GM11168 (cell line): ENCODE results near the gene TEX30.
"Not testable (repeated sequence)": the region's sequence is repeated elsewhere in the genome, so short reads cannot be mapped to it uniquely, and the experiment has no call there.

Experiments
- in situ Hi-C: fragments of 300-500 bp; cut with MboI; formaldehyde crosslinking; loops from one replicate; pipeline ENCODE4 v1.12.0; 2022; ENCODE audit warnings: low sequenced_read_pairs; ENCODE audit not compliant: unreplicated experiment

Gene TEX30

DNA sequence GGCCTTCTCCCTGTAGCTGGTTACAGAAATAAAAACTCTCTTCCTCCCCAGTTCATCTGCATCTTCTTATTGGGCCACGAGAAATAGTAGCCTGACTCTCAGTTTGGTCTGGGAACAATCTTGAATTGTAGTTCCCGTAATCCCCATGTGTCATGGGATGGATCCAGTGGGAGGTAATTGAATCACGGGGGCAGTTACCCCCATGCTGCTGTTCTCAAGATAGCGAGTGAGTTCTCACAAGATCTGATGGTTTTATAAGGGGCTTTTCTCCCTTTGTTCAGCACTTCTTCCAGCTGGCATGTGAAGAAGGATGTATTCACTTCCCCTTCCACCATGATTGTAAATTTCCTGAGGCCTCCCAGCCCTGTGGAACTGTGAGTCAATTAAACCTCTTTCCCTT, 7.1 kb upstream of the TEX30 start:
- in situ Hi-C loops = not testable (repeated sequence)

DNA sequence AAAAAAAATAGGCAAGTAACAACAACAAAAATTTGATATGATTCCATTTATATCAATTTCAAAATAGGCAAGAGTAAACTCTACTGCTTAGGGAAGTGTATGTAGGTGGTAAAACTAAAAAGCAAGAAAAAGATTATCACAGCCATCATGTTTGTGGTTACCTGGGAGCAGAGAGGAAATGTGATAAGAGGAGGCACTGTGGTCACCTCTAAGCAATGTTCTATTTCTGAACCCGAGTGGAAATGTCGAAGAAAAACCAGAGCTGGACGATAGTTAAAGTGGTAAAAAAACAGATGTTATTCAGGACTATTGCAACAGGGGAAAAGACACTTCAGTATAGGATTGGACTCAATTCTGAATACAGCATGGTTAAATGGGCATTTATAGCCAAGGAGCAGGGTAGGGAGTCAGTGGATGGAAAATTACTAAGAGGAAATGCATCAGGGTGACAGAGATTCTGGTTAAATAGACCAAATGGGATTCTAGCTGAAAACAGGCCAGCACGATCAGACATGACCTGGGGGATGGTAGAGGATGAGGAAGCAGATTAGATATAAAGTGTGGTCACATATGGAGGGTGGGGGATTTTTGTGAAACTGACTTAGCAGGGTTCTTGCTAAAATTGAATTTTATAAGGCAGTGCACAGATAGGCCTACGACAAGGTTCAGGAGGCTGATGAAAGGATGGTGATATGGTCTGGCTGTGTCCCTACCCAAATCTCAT, 6.0 kb upstream of the TEX30 start:
- in situ Hi-C loops = no loop called here

GRCh38 chr13:102777736-102778135, 4.2 kb upstream of the TEX30 start:
- in situ Hi-C loops = no loop called here

- in situ Hi-C loops = no loop called here
Observed at GRCh38 chr13:102776271-102776670, 2.7 kb upstream of the TEX30 start.

GRCh38 chr13:102774591-102775520, 1.3 kb upstream of the TEX30 start:
- in situ Hi-C loops = no loop called here

DNA sequence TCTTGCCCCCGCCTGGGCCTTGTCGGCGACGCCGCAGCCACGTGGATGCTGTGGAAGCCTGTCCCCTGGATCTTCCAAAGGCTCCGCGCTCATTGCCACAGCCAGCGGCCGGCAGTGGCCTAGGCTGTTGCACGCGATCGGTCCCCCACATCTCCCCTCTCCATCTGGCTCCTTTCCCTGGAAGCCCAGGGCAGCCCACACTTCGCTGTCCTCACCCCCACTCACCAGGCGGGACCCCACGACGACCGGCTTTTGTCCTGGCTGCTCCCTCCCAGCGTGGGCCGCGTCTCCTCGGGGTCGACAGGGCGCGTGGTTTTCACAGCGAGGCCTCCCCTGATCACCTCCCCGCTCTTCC, 605 bp upstream of the TEX30 start:
- in situ Hi-C loops = no loop called here

- in situ Hi-C loops = no loop called here
Observed at GRCh38 chr13:102772042-102772425, 1.6 kb downstream of the TEX30 start.

- in situ Hi-C loops = no loop called here
Observed at GRCh38 chr13:102771298-102772041, 2.1 kb downstream of the TEX30 start.

- in situ Hi-C loops = no loop called here
Observed at GRCh38 chr13:102770435-102770834, 3.2 kb downstream of the TEX30 start.

DNA sequence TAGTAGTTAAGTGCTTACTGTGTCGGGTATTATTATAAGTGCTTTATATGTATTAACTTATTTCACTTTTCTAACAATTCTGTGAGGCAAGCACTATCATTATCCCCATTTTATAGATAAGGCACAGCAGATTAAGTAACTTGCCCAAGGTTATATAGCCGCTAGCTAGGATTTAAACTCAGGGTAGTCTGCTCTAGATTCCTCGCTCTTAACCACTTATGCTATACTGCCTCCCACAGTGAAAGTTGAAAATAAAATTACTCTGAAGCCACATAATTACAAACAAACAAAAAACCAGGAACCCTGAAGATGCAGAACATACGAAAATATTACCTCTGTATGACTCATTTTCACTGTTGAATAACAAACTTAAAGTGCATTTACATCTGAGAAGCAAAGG, 3.9 kb downstream of the TEX30 start:
- in situ Hi-C loops = no loop called here

GRCh38 chr13:102768909-102769308, 4.7 kb downstream of the TEX30 start:
- in situ Hi-C loops = no loop called here

GRCh38 chr13:102763741-102764140, 9.8 kb downstream of the TEX30 start:
- in situ Hi-C loops = no loop called here

- in situ Hi-C loops = no loop called here
Observed at GRCh38 chr13:102761071-102761470, 12.5 kb downstream of the TEX30 start.

DNA sequence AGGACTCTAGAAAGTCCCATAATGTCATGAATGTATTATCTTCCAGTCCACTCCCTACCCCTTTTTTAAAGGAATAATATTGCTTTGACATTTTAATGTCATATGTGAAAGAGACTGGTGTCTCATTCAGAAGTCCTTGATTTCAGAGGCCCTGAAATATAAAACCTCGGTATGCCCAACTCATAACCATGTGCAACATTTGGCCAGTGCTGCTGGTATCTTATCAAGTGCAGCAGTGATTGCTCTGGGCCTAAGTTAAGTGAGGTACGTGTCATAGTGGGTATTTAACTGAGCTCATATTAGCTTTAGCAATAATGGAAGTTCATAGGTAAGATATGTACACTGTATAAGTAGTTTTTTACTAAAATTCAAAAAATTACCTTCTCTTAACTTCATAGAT, 14.7 kb downstream of the TEX30 start:
- in situ Hi-C loops = no loop called here

DNA sequence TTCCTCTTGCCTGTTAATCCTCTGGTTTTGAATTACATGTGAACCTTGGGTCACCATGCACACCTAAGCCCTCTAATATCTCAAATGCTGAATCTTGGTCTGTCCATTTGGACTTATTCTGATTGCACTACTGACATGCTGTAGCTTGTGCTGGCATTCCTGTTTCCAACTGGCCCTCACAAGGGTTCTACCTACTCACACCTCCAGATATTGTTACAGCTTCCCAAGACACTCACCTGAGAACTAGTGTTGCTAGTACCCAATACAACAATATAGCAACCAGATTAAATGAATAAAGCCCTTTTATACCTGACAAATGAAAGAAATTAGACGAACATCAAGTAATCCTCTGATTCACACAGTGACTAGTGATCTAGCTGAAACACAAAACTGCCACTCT, 16.6 kb downstream of the TEX30 start:
- in situ Hi-C loops = no loop called here

- in situ Hi-C loops = no loop called here
Observed at GRCh38 chr13:102751886-102752285, 21.7 kb downstream of the TEX30 start.

DNA sequence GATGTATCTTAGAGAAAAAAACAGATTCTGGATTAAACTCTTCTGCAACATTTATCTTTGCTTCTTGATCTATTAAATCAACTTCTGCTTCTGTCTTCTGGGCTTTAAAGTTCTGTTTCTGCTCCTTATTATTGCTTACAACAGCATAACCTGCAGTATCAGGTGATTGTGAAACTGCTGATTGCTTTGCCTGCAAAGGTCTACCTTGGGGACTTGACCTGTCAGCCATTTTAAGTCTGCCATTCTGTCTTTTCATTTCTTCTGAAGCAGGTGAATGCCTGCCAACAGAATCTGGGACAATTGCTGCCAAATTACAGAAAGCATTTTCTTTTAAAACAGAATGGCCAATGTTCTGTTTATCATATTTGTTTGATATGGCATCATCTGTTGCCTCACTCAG, 31.1 kb downstream of the TEX30 start:
- in situ Hi-C loops = no loop called here

DNA sequence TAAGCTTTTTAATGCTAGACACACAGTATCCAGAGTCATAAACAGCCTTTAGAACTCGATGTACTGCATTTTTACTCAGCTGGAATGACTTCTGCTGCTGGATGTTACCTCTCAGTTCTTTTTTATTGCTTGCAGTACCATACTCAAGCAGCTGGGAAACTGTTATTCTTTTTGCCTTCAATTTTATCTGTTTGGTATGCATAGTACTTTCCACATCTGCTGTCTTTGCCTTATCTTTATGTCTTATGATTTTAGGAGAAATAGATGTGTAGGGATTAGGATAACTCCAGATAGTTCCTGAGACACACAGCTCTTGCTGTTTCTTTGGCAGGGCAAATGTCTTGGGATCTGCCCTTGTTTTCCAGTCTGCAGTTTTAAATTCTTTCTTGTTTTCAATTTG, 31.5 kb downstream of the TEX30 start:
- in situ Hi-C loops = no loop called here

GRCh38 chr13:102729560-102730270, 43.9 kb downstream of the TEX30 start:
- in situ Hi-C loops = no loop called here

DNA sequence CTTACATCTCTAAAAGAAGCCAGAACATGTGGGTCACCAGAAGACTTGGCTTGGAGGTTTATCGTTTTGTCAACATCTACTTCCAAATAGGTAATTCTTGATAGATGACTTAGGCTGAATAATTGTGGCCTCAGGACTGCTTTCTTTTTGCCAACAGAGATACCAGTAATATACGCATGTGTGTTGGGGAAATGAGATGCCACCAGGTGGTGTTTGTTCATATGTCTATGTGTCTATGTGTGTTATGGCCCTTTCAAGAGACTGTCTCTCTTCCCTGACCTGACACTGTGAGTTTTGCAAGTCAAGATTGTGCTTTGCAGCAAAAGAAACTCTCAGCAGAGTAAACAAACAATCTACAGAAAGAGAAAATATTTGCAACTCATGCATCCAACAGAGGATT, 47.2 kb downstream of the TEX30 start:
- in situ Hi-C loops = no loop called here
